ENCODE measurements around the gene INPP5A.

DNA sequence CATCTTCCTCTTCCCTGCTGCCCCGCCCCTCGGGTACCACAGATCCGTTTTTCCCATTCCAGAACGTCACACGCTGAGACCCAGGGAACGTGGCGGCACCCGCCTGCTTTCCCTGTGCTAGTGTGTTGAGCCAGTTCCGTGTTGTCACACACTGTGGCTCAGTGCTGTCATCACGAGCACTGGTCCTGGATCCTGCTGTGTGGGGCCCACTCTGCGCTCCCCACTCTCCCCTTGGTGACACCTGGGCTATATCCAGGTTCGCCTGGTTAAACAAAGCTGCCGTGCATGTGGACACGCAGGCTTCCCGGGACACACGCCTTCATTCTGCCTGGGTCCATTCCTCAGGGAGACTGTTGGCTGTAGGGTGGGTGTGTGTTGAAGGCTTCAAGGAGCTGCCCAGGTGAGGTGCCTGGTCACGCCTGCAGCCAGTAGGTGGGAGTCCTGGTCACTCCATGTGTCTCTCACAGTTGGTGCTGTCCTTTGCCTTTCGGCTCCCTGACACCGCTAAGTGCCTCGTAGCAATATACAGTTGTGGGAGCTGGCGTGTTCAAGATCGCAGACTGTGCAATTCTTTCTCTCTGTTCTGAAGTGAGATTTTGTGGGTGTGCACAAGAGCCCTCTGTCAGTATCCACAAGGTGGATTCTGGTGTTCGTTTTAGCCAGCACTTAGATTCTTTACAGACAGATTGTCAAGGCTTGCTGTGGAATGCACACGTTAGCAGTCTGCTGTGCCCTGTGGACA lies 88.6 kb downstream of the INPP5A start:
- TF ChIP-seq, protein P1, sequence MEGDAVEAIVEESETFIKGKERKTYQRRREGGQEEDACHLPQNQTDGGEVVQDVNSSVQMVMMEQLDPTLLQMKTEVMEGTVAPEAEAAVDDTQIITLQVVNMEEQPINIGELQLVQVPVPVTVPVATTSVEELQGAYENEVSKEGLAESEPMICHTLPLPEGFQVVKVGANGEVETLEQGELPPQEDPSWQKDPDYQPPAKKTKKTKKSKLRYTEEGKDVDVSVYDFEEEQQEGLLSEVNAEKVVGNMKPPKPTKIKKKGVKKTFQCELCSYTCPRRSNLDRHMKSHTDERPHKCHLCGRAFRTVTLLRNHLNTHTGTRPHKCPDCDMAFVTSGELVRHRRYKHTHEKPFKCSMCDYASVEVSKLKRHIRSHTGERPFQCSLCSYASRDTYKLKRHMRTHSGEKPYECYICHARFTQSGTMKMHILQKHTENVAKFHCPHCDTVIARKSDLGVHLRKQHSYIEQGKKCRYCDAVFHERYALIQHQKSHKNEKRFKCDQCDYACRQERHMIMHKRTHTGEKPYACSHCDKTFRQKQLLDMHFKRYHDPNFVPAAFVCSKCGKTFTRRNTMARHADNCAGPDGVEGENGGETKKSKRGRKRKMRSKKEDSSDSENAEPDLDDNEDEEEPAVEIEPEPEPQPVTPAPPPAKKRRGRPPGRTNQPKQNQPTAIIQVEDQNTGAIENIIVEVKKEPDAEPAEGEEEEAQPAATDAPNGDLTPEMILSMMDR (IDR thresholded peaks at IDR 0.05; ENCODE audit: low read length): no peak
- TF ChIP-seq EZH2 (optimal IDR thresholded peaks at IDR 0.05; ENCODE audit: low read depth, low read length) (no peak), EZH2phosphoT487 (IDR thresholded peaks at IDR 0.05; ENCODE audit: low read length) (no peak)
